H1 (cell line): ENCODE measurements around the gene ADGRL2. TPM values are rescaled to one million over a fixed set of nuclear protein-coding genes. Genes with fewer than 3 reads are reported as not detected.

Experiments
- CTCF ChIA-PET: fragments of 300-600 bp; sonication (Branson Sonifier 250); formaldehyde crosslinking; loops from one replicate; lab custom pipeline; 2021; ENCODE audit not compliant: partially characterized antibody; lab: Charles Lee
- POLR2A ChIA-PET: fragments of 300-600 bp; sonication (Branson Sonifier 250); formaldehyde crosslinking; loops from one replicate; lab custom pipeline; 2021; ENCODE audit warnings: inconsistent platforms; ENCODE audit not compliant: partially characterized antibody; lab: Charles Lee
- DNase-seq, 2 experiments: peaks; one replicate each; pipeline versions ENCODE4 v3.0.0 to v3.0.0-alpha.2; 2010 to 2022; ENCODE audit warnings: low spot score in 2 of 2, low read depth in 1 of 2, mixed read lengths in 1 of 2
- FAIRE-seq: peaks from 2 replicates; lab custom pipeline; 2011; peaks lifted over from hg19 to GRCh38; lab: Jason Lieb, UNC
- H2AFZ ChIP-seq: 2 replicates; pipeline ENCODE4 v1.8.1; 2012; ENCODE audit warnings: low read length, inconsistent platforms
- H2AK5ac ChIP-seq: 2 replicates; pipeline ENCODE4 v1.6.1; 2013; ENCODE audit warnings: low read depth, low read length
- H2BK120ac ChIP-seq: replicated peaks from 2 replicates; pipeline ENCODE3; 2013; ENCODE audit warnings: low read depth, low read length, inconsistent platforms
- H2BK12ac ChIP-seq: 2 replicates; pipeline ENCODE4 v1.6.1; 2013; ENCODE audit warnings: low read depth, low read length
- H2BK15ac ChIP-seq: 2 replicates; pipeline ENCODE4 v1.6.1; 2013; ENCODE audit warnings: low read length
- H2BK20ac ChIP-seq: 2 replicates; pipeline ENCODE4 v1.6.1; 2013; ENCODE audit warnings: low read length
- H2BK5ac ChIP-seq: 2 replicates; pipeline ENCODE4 v1.6.1; 2013; ENCODE audit warnings: low read depth, low read length
- H3K14ac ChIP-seq: 2 replicates; pipeline ENCODE4 v1.6.1; 2013; ENCODE audit warnings: inconsistent platforms; ENCODE audit not compliant: insufficient read length
- H3K18ac ChIP-seq: 2 replicates; pipeline ENCODE4 v1.6.1; 2013; ENCODE audit warnings: low read length; ENCODE audit errors: extremely low read depth
- H3K23ac ChIP-seq: 2 replicates; pipeline ENCODE4 v1.6.1; 2013; ENCODE audit warnings: inconsistent platforms; ENCODE audit not compliant: insufficient read length
- H3K23me2 ChIP-seq: 2 replicates; pipeline ENCODE4 v1.6.1; 2013; ENCODE audit warnings: low read depth, low read length
- H3K27ac ChIP-seq: 2 replicates; pipeline ENCODE4 v1.6.1; 2011; ENCODE audit warnings: low read depth, low read length, inconsistent platforms
- H3K27me3 ChIP-seq, 4 experiments: replicated peaks in 1 of 4; 1 replicate in 1 of 4; 2 replicates in 3 of 4; pipeline versions ENCODE4 v1.6.1 to v1.8.1; 2011 to 2013; ENCODE audit warnings: low read length in 3 of 4, mild to moderate bottlenecking in 3 of 4, inconsistent platforms in 2 of 4, mixed read lengths in 2 of 4, moderate library complexity in 1 of 4; ENCODE audit not compliant: control insufficient read depth in 3 of 4, insufficient read depth in 3 of 4; ENCODE audit errors: extremely low read depth in 1 of 4
- H3K36me3 ChIP-seq, 4 experiments: 2 replicates each; pipeline versions ENCODE4 v1.6.1 to v1.8.1; 2011 to 2013; ENCODE audit warnings: mild to moderate bottlenecking in 4 of 4, low read length in 3 of 4, moderate library complexity in 2 of 4, control low read depth in 1 of 4, inconsistent platforms in 1 of 4; ENCODE audit not compliant: insufficient read depth in 4 of 4, control insufficient read depth in 2 of 4
- H3K4ac ChIP-seq: replicated peaks from 2 replicates; pipeline ENCODE3; 2013; ENCODE audit warnings: low read length, low read depth, mixed read lengths, inconsistent platforms; ENCODE audit not compliant: insufficient read length
- H3K4me1 ChIP-seq, 4 experiments: replicated peaks in 1 of 4; 1 replicate in 1 of 4; 2 replicates in 3 of 4; pipeline versions ENCODE4 v1.6.1 to v1.8.1; 2011 to 2013; ENCODE audit warnings: low read length in 3 of 4, inconsistent platforms in 2 of 4, mixed read lengths in 1 of 4; ENCODE audit not compliant: insufficient read depth in 4 of 4, control insufficient read depth in 3 of 4
- H3K4me2 ChIP-seq, 2 experiments: 2 replicates each; pipeline versions ENCODE4 v1.6.1 to v1.8.1; 2011 to 2013; ENCODE audit warnings: low read depth in 2 of 2, low read length in 2 of 2, control low read depth in 1 of 2, inconsistent platforms in 1 of 2, mild to moderate bottlenecking in 1 of 2; ENCODE audit not compliant: insufficient read depth in 1 of 2
- H3K4me3 ChIP-seq, 4 experiments: fragments of 200-600, 300-600 bp in 1 of 4; sonication (generic), shearing (Covaris generic), sonication (Bioruptor Twin) in 1 of 4; 2 replicates each; pipeline versions ENCODE4 v1.5.1 to v1.8.1; 2011 to 2016; ENCODE audit warnings: low read length in 4 of 4, low read depth in 3 of 4, control low read depth in 2 of 4, inconsistent platforms in 2 of 4, mild to moderate bottlenecking in 2 of 4, mixed read lengths in 1 of 4, moderate library complexity in 1 of 4; ENCODE audit not compliant: insufficient read depth in 2 of 4; ENCODE audit errors: extremely low read depth in 1 of 4
- H3K56ac ChIP-seq: replicated peaks from 2 replicates; pipeline ENCODE3; 2013; ENCODE audit warnings: low read depth, mild to moderate bottlenecking, mixed read lengths, low read length, inconsistent platforms; ENCODE audit not compliant: insufficient read length
- H3K79me1 ChIP-seq: 2 replicates; pipeline ENCODE4 v1.6.1; 2013; ENCODE audit warnings: low read depth, low read length, control low read depth
- H3K79me2 ChIP-seq, 2 experiments: 2 replicates each; pipeline versions ENCODE4 v1.6.1 to v1.8.1; 2012 to 2013; ENCODE audit warnings: low read length in 2 of 2, mild to moderate bottlenecking in 2 of 2, inconsistent platforms in 1 of 2; ENCODE audit not compliant: insufficient read depth in 2 of 2, control insufficient read depth in 1 of 2
- H3K9ac ChIP-seq, 4 experiments: replicated peaks in 1 of 4; 1 replicate in 1 of 4; 2 replicates in 3 of 4; pipeline versions ENCODE4 v1.6.1 to v1.8.1; 2011 to 2013; ENCODE audit warnings: low read depth in 3 of 4, low read length in 3 of 4, control low read depth in 2 of 4, mild to moderate bottlenecking in 2 of 4, moderate library complexity in 2 of 4, inconsistent platforms in 1 of 4; ENCODE audit errors: extremely low read depth in 1 of 4
- H3K9me3 ChIP-seq, 2 experiments: 2 replicates each; pipeline versions ENCODE4 v1.6.1 to v1.8.1; 2012 to 2013; ENCODE audit warnings: mild to moderate bottlenecking in 2 of 2, moderate library complexity in 2 of 2, control low read depth in 1 of 2, inconsistent platforms in 1 of 2, low read depth in 1 of 2, low read length in 1 of 2, mixed read lengths in 1 of 2; ENCODE audit not compliant: insufficient read depth in 2 of 2
- H4K20me1 ChIP-seq, 2 experiments: replicated peaks in 1 of 2; 2 replicates each; pipeline versions ENCODE3 to v1.8.1; 2011 to 2013; ENCODE audit warnings: inconsistent platforms in 2 of 2, low read length in 2 of 2, mild to moderate bottlenecking in 1 of 2; ENCODE audit not compliant: insufficient read depth in 2 of 2, control insufficient read depth in 1 of 2
- H4K5ac ChIP-seq: 2 replicates; pipeline ENCODE4 v1.6.1; 2013; ENCODE audit warnings: low read length, low read depth, mixed read lengths, inconsistent platforms; ENCODE audit not compliant: insufficient read length
- H4K8ac ChIP-seq: 2 replicates; pipeline ENCODE4 v1.8.0; 2013; ENCODE audit warnings: mild to moderate bottlenecking, moderate library complexity, low read length, inconsistent platforms; ENCODE audit not compliant: insufficient read depth; ENCODE audit errors: extremely low read depth
- H4K91ac ChIP-seq: replicated peaks from 2 replicates; pipeline ENCODE3; 2013; ENCODE audit warnings: low read length, mixed read lengths, inconsistent platforms; ENCODE audit not compliant: insufficient read length
- ATF3 ChIP-seq: IDR thresholded peaks from 2 replicates; pipeline ENCODE4 v1.6.1; 2011; ENCODE audit warnings: low read depth, mild to moderate bottlenecking, low read length; ENCODE audit not compliant: insufficient read depth
- BCL11A ChIP-seq, 2 experiments: IDR thresholded peaks; one replicate each; pipeline ENCODE4 v1.6.1; 2011; ENCODE audit warnings: low read depth in 2 of 2, low read length in 2 of 2, mild to moderate bottlenecking in 2 of 2
- CBX5 ChIP-seq: fragments of 300-800, 300-1000 bp; sonication (generic); IDR thresholded peaks from 2 replicates; pipeline ENCODE4 v1.7.1; 2016; ENCODE audit warnings: antibody characterized with exemption, low read length, low read depth
- CTCF ChIP-seq, 3 experiments: IDR thresholded peaks; 1 replicate in 2 of 3; 2 replicates in 1 of 3; pipeline versions ENCODE4 v1.5.1 to v1.6.1; 2011; ENCODE audit warnings: low read length in 3 of 3, mild to moderate bottlenecking in 3 of 3, inconsistent platforms in 2 of 3, low read depth in 1 of 3, moderate library complexity in 1 of 3; ENCODE audit not compliant: insufficient read depth in 1 of 3; ENCODE audit errors: control extremely low read depth in 1 of 3
- GABPA ChIP-seq: IDR thresholded peaks from 2 replicates; pipeline ENCODE4 v1.6.1; 2011; ENCODE audit warnings: mild to moderate bottlenecking, low read length, moderate library complexity, borderline replicate concordance; ENCODE audit not compliant: insufficient read depth
- JUND ChIP-seq: IDR thresholded peaks from 2 replicates; pipeline ENCODE4 v1.6.1; 2011; ENCODE audit warnings: mild to moderate bottlenecking, improper control_type of control experiment, low read length
- RAD21 ChIP-seq, 2 experiments: IDR thresholded peaks in 1 of 2; conservative IDR thresholded peaks in 1 of 2; 2 replicates each; pipeline ENCODE4 v1.6.1; 2011; ENCODE audit warnings: low read depth in 2 of 2, low read length in 2 of 2, improper control_type of control experiment in 1 of 2, inconsistent platforms in 1 of 2, mild to moderate bottlenecking in 1 of 2, moderate library complexity in 1 of 2
- SRF ChIP-seq: IDR thresholded peaks from 2 replicates; pipeline ENCODE4 v1.6.1; 2011; ENCODE audit warnings: mild to moderate bottlenecking, low read depth, low read length, moderate library complexity
- TAF7 ChIP-seq: optimal IDR thresholded peaks from 2 replicates; pipeline ENCODE3; 2011; ENCODE audit warnings: low read depth, mild to moderate bottlenecking, inconsistent platforms, low read length, moderate library complexity, borderline replicate concordance
- TBP ChIP-seq: IDR thresholded peaks from 2 replicates; pipeline ENCODE4 v1.6.1; 2011; ENCODE audit warnings: low read depth, low read length, improper control_type of control experiment
- TCF12 ChIP-seq: IDR thresholded peaks from 2 replicates; pipeline ENCODE4 v1.6.1; 2011; ENCODE audit warnings: low read depth, mild to moderate bottlenecking, low read length
- WGBS, 2 experiments: shearing (Covaris generic) in 1 of 2; methylation state at CpG; one replicate each; pipeline versions ENCODE4 v1.1.6 to v1.1.7; 2013 to 2015; ENCODE audit warnings: low lambda C conversion rate in 2 of 2, mixed read lengths in 2 of 2, inconsistent platforms in 1 of 2, low coverage in 1 of 2, missing lambda C conversion rate in 1 of 2; ENCODE audit not compliant: insufficient replicate concordance in 2 of 2, insufficient coverage in 1 of 2, insufficient read length in 1 of 2; ENCODE audit errors: extremely low coverage in 1 of 2, missing lambda C conversion rate in 1 of 2; 5-methylcytosine and 5-hydroxymethylcytosine counted together
- polyA plus RNA-seq, 7 experiments: library from polyadenylated mRNA; depleted of rRNA in 3 of 7; stranded (reverse) in 5 of 7; unstranded in 2 of 7; fragments of >200 nt in 5 of 7; fragments of 200-250 nt in 2 of 7; gene quantifications; 1 replicate in 5 of 7; 2 replicates in 1 of 7; 4 replicates in 1 of 7; pipeline versions ENCODE4 v1.2.1 to v1.2.3, GENCODE V29; 2011 to 2013; ENCODE audit warnings: missing spikeins in 2 of 7, mixed read lengths in 2 of 7
- total RNA-seq: library from RNA; stranded (reverse); fragmentation: NEBNext Ultra II Directional; extraction: Animal tissue kit (Norgen Biotek cat#: 25700); gene quantifications from 2 replicates; pipeline ENCODE4 v1.2.1, GENCODE V29; 2021

Gene ADGRL2
- total and polyA plus RNA-seq, 2 of the 8 experiments (the other 6 are each of a cell fraction or from before 2014, with no cell fraction given), result 113 to 124 TPM

GRCh38 chr1:82000221-82000620 lies 199.5 kb downstream of the ADGRL2 start:
- no peak overlapping the region for H3K23ac ChIP-seq
- H3K9ac ChIP-seq, result no peak overlapping the region
- H3K4me2 ChIP-seq, result no peak overlapping the region
- no peak overlapping the region for H2BK120ac ChIP-seq
- no peak overlapping the region for H2BK15ac ChIP-seq
- WGBS, 2 experiments, result 75% methylated on average over 2 of the region's 2 CpGs; no CpG with 5 or more reads in 1 of the 2 experiments
- no peak overlapping the region for H3K4ac ChIP-seq
- H3K79me2 ChIP-seq, result no peaks in the 10 kb centered on the region
- H4K91ac ChIP-seq, result no peak overlapping the region
- no peak overlapping the region for H3K27ac ChIP-seq
- H3K23me2 ChIP-seq, result no peaks in the 10 kb centered on the region
- DNase-seq (no peak), FAIRE-seq (no peak)
- no peak overlapping the region for H4K8ac ChIP-seq
- POLR2A ChIA-PET, result no interaction called here
- H3K9me3 ChIP-seq, result no peaks in the 10 kb centered on the region
- no peak overlapping the region for H3K18ac ChIP-seq
- no peak overlapping the region for H2AK5ac ChIP-seq
- no peaks in the 10 kb centered on the region for H3K79me1 ChIP-seq
- CTCF ChIA-PET, result no interaction called here
- no peak overlapping the region for H3K14ac ChIP-seq
- H2BK5ac ChIP-seq, result no peak overlapping the region
- no peak overlapping the region for H3K4me3 ChIP-seq
- H2BK20ac ChIP-seq, result no peak overlapping the region
- no peaks in the 10 kb centered on the region for H3K4me1 ChIP-seq
- H3K36me3 ChIP-seq, result no peaks in the 10 kb centered on the region
- H3K27me3 ChIP-seq, result no peaks in the 10 kb centered on the region
- H4K5ac ChIP-seq, result no peak overlapping the region
- no peak overlapping the region for H2AFZ ChIP-seq
- H4K20me1 ChIP-seq, result no peaks in the 10 kb centered on the region
- no peak overlapping the region for H2BK12ac ChIP-seq
- no peak overlapping the region for H3K56ac ChIP-seq
- TF ChIP-seq GABPA (no peak), JUND (no peak), TAF7 (no peak), SRF (no peak), TBP (no peak), BCL11A (IDR thresholded peaks at IDR 0.05; ENCODE audit: low read depth in 2 of 2, low read length in 2 of 2) (no peak), RAD21 (IDR thresholded peaks at IDR 0.05 in 1 of 2, conservative IDR thresholded peaks at IDR 0.05 in 1 of 2; ENCODE audit: low read depth in 2 of 2, low read length in 2 of 2) (no peak), CTCF (IDR thresholded peaks at IDR 0.05; ENCODE audit: control extremely low read depth in 1 of 3, insufficient read depth in 1 of 3, low read depth in 1 of 3, low read length in 3 of 3) (no peak), TCF12 (no peak), CBX5 (no peak), ATF3 (no peak)
